Kasumi-1 (cell line): ENCODE measurements around the gene OR10S1.
"Not testable (repeated sequence)": the region's sequence is repeated elsewhere in the genome, so short reads cannot be mapped to it uniquely, and the experiment has no call there.

Source experiments
- DNase-seq, 2 experiments: peaks; one replicate each; lab custom pipeline; 2025; lab: John Stamatoyannopoulos, UW

OR10S1 gene

GRCh38 chr11:123977731-123978347 is at the start of gene OR10S1:
Gene OR10S1, minus strand, starts transcription at chr11:123977781. Its CDS starts 117 bp downstream, at chr11:123977664.
- DNase-seq = no peak

GRCh38 chr11:124026498-124026897 is 48.9 kb upstream of the OR10S1 start, which contains the start of gene OR10G8:
Gene OR10G8, plus strand, starts transcription at chr11:124026798. Its CDS starts 2,825 bp downstream, at chr11:124029623.
- no peak for DNase-seq

GRCh38 chr11:124015837-124016236 is 38.3 kb upstream of the OR10S1 start:
- DNase-seq = not testable (repeated sequence)

GRCh38 chr11:124012697-124013096 is 35.1 kb upstream of the OR10S1 start, which contains the start of gene OR10G4:
Gene OR10G4, plus strand, starts transcription at chr11:124012997. Its CDS starts 2,578 bp downstream, at chr11:124015575.
- DNase-seq = no peak

- no peak for DNase-seq
Observed at GRCh38 chr11:123995119-123995518, 17.5 kb upstream of the OR10S1 start, which contains the start of gene OR10G6. Gene OR10G6, minus strand, starts transcription at chr11:123995161. Its CDS starts 0 bp downstream, at chr11:123995161.

- no peak for DNase-seq
Observed at GRCh38 chr11:123979311-123979710, 1.7 kb upstream of the OR10S1 start.

- DNase-seq = no peak
Observed at GRCh38 chr11:123976770-123977560, 616 bp downstream of the OR10S1 start.

- no peak for DNase-seq
Observed at GRCh38 chr11:123973816-123974215, 3.8 kb downstream of the OR10S1 start.

GRCh38 chr11:123956752-123957151 is 20.8 kb downstream of the OR10S1 start:
- no peak for DNase-seq

- no peak for DNase-seq
Observed at GRCh38 chr11:123945132-123945531, 32.4 kb downstream of the OR10S1 start.

- DNase-seq = no peak
Observed at GRCh38 chr11:123943738-123944137, 33.8 kb downstream of the OR10S1 start, which contains the start of gene OR6T1. Gene OR6T1, minus strand, starts transcription at chr11:123943838. Its CDS starts 0 bp downstream, at chr11:123943838.

- DNase-seq = no peak
Observed at GRCh38 chr11:123942413-123942812, 35.2 kb downstream of the OR10S1 start.

GRCh38 chr11:123939317-123939716 is 38.3 kb downstream of the OR10S1 start, which contains the start of gene OR4D5:
Gene OR4D5, plus strand, starts transcription at chr11:123939617. Its CDS starts 0 bp downstream, at chr11:123939617.
- DNase-seq = no peak
